Activated CD8-positive, alpha-beta T cell treated with anti-CD3 and anti-CD28 coated beads for 36 hours (primary cell): ENCODE data around the gene MED16. TPM values are rescaled to one million over a fixed set of nuclear protein-coding genes. Genes with fewer than 3 reads are reported as not detected.

Experiments
- ATAC-seq: fragments of 200-7000 bp; cut with Tn5 transposase; one replicate; pipeline ENCODE4 v1.10.0; 2021; ENCODE audit warnings: mild to moderate bottlenecking, moderate library complexity
- CTCF ChIA-PET: fragments of 350-600 bp; sonication (Branson Sonifier 250); formaldehyde crosslinking; loops from one replicate; lab custom pipeline; 2021; ENCODE audit warnings: antibody characterized with exemption; lab: Charles Lee
- POLR2A ChIA-PET: fragments of 350-600 bp; sonication (Branson Sonifier 250); formaldehyde crosslinking; loops from one replicate; lab custom pipeline; 2021; ENCODE audit warnings: antibody characterized with exemption; lab: Charles Lee
- DNase-seq: peaks from one replicate; pipeline ENCODE4 v3.0.0-alpha.2; 2020
- H3K27ac Mint-ChIP-seq: one replicate; pipeline ENCODE4 v1.8.0; 2021; ENCODE audit warnings: mild to moderate bottlenecking, mixed read lengths
- H3K27me3 Mint-ChIP-seq: one replicate; pipeline ENCODE4 v1.8.0; 2021; ENCODE audit warnings: mixed read lengths
- H3K36me3 Mint-ChIP-seq: one replicate; pipeline ENCODE4 v1.8.0; 2021; ENCODE audit warnings: low read depth, mixed read lengths
- H3K4me1 Mint-ChIP-seq: one replicate; pipeline ENCODE4 v1.8.0; 2021; ENCODE audit warnings: low read depth, mixed read lengths
- H3K4me3 Mint-ChIP-seq: one replicate; pipeline ENCODE4 v1.8.0; 2021; ENCODE audit warnings: mild to moderate bottlenecking, moderate library complexity, mixed read lengths
- H3K9me3 Mint-ChIP-seq: one replicate; pipeline ENCODE4 v1.8.0; 2021; ENCODE audit warnings: mixed read lengths
- CTCF ChIP-seq: fragments of 200-600 bp; IDR thresholded peaks from one replicate; pipeline ENCODE4 v1.8.0; 2022; ENCODE audit warnings: antibody characterized with exemption, mild to moderate bottlenecking
- intact Hi-C: fragments of 100-400 bp; cut with micrococcal nuclease; formaldehyde crosslinking; loops from one replicate; pipeline ENCODE4 v1.10.0; 2022
- total RNA-seq, 2 experiments: library from RNA; stranded (reverse); gene quantifications; one replicate each; pipeline ENCODE4 v1.2.3, GENCODE V29; 2021

The MED16 gene
- total RNA-seq, 2 experiments from 2014 or later, result 37.6 to 37.8 TPM

- intact Hi-C loops, result no loop called here
- Mint-ChIP-seq H3K36me3 (peaks cover 3% of the 10 kb centered on the region), H3K27me3 (peaks cover 1% of the 10 kb centered on the region), H3K9me3 (peaks cover 3% of the 10 kb centered on the region), H3K27ac (peak overlapping the region; percentile 34), H3K4me1 (peaks cover 22% of the 10 kb centered on the region), H3K4me3 (peak overlapping the region; percentile 36)
- no peak for TF ChIP-seq CTCF
- DNase-seq (peak; percentile 63), ATAC-seq (peak; percentile 62)
- ChIA-PET CTCF (interaction anchor here (0.9 to 1.4 kb wide), 4 partner anchors 12 to 260 kb away, joined by 3 to 4 read pairs (median 4); partner anchors contain the start of gene WDR18), POLR2A (interaction anchor here (0.6 to 1.5 kb wide), 5 partner anchors 8 to 508 kb away, joined by 3 to 8 read pairs (median 3); partner anchors contain the start of gene WDR18)
Measured at GRCh38 chr19:932648-933552, 39.9 kb upstream of the MED16 start.

GRCh38 chr19:931860-932647 is 39.1 kb upstream of the MED16 start:
- DNase-seq, result no peak
- no peak for TF ChIP-seq CTCF
- intact Hi-C loops, result no loop called here
- peaks cover 17% of the 10 kb centered on the region for H3K4me1 Mint-ChIP-seq
- no peak overlapping the region for H3K27ac Mint-ChIP-seq
- no peaks in the 10 kb centered on the region for H3K27me3 Mint-ChIP-seq
- H3K4me3 Mint-ChIP-seq, result no peak overlapping the region
- no peaks in the 10 kb centered on the region for H3K9me3 Mint-ChIP-seq
- H3K36me3 Mint-ChIP-seq, result no peaks in the 10 kb centered on the region
- no peak for ATAC-seq
- ChIA-PET CTCF (interaction anchor here (0.9 to 1.4 kb wide), 3 partner anchors 11 to 69 kb away, joined by 3 to 4 read pairs (median 3); partner anchors contain the start of gene WDR18), POLR2A (interaction anchor here (0.6 to 1.5 kb wide), 4 partner anchors 7 to 509 kb away, joined by 3 to 8 read pairs (median 3); no protein-coding TSS in a partner anchor)

- TF ChIP-seq CTCF, result no peak
- CTCF ChIA-PET, result interaction anchor here (1.1 to 1.9 kb wide), 2 partner anchors 54 to 72 kb away, joined by 3 to 4 read pairs; no protein-coding TSS in a partner anchor
- DNase-seq, result no peak
- H3K4me3 Mint-ChIP-seq, result no peak overlapping the region
- POLR2A ChIA-PET, result no interaction called here
- H3K4me1 Mint-ChIP-seq, result peaks cover 18% of the 10 kb centered on the region
- H3K27me3 Mint-ChIP-seq, result no peaks in the 10 kb centered on the region
- H3K9me3 Mint-ChIP-seq, result no peaks in the 10 kb centered on the region
- ATAC-seq, result no peak
- intact Hi-C loops, result no loop called here
- no peak overlapping the region for H3K27ac Mint-ChIP-seq
- H3K36me3 Mint-ChIP-seq, result no peaks in the 10 kb centered on the region
Measured at GRCh38 chr19:929891-930258, 36.9 kb upstream of the MED16 start.

GRCh38 chr19:929203-929890 is 36.4 kb upstream of the MED16 start:
- CTCF ChIA-PET, result interaction anchor here (1.0 to 1.9 kb wide), 3 partner anchors 54 to 72 kb away, joined by 3 to 4 read pairs (median 3); no protein-coding TSS in a partner anchor
- H3K4me1 Mint-ChIP-seq, result peaks cover 20% of the 10 kb centered on the region
- intact Hi-C loops, result no loop called here
- no peaks in the 10 kb centered on the region for H3K36me3 Mint-ChIP-seq
- ATAC-seq (no peak), DNase-seq (no peak)
- H3K4me3 Mint-ChIP-seq, result no peak overlapping the region
- POLR2A ChIA-PET, result no interaction called here
- no peaks in the 10 kb centered on the region for H3K9me3 Mint-ChIP-seq
- H3K27ac Mint-ChIP-seq, result no peak overlapping the region
- TF ChIP-seq CTCF, result no peak
- no peaks in the 10 kb centered on the region for H3K27me3 Mint-ChIP-seq
